ENCODE results near the gene TSHB. TPM values are rescaled to one million over a fixed set of nuclear protein-coding genes. Genes with fewer than 3 reads are reported as not detected.

The TSHB gene
- total RNA-seq, 1 donor from 2014 or later, result not detected

DNA sequence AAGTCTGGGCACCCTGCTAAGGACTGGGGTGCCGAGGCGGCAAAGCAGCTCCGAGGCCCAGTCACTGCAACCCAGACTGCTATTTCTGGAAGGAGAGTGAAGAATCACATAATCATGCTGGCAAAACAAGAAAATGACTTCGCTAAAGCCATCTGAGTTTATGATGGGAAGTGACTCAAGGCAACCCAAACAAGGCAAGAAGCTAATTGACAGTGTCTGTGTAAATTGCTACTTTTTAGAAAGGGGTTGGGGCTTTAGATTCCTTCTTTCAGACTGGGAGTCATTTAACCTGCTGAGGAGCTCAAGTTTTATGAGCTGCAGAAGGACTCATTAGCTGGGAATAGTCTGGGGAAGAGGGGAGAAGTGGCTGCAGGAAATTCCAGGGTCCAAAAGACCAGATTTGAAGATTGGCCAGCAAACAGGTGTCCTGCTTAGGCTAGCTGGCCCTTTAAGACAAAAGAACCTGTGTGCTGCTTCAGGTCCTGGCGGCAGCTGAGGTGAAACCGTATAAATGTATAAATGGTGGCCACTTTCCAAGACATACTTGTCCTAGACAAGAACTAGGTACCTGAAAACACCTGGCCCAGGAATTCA, 28.1 kb downstream of the TSHB start:
- DNase-seq, result no peak
- Histone ChIP-seq H3K4me3 (no peak overlapping the region), H3K27ac (replicated peaks) (no peak overlapping the region), H3K4me1 (peaks cover 7% of the 10 kb centered on the region), H3K9me3 (replicated peaks) (no peaks in the 10 kb centered on the region), H3K27me3 (ENCODE audit: low read depth) (no peaks in the 10 kb centered on the region), H3K36me3 (no peaks in the 10 kb centered on the region)
- intact Hi-C loops (cut with micrococcal nuclease), result loop anchor here (10.0 kb wide), 1 partner anchor 57 kb away; no protein-coding TSS in a partner anchor
- TF ChIP-seq, protein P1, sequence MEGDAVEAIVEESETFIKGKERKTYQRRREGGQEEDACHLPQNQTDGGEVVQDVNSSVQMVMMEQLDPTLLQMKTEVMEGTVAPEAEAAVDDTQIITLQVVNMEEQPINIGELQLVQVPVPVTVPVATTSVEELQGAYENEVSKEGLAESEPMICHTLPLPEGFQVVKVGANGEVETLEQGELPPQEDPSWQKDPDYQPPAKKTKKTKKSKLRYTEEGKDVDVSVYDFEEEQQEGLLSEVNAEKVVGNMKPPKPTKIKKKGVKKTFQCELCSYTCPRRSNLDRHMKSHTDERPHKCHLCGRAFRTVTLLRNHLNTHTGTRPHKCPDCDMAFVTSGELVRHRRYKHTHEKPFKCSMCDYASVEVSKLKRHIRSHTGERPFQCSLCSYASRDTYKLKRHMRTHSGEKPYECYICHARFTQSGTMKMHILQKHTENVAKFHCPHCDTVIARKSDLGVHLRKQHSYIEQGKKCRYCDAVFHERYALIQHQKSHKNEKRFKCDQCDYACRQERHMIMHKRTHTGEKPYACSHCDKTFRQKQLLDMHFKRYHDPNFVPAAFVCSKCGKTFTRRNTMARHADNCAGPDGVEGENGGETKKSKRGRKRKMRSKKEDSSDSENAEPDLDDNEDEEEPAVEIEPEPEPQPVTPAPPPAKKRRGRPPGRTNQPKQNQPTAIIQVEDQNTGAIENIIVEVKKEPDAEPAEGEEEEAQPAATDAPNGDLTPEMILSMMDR (IDR thresholded peaks at IDR 0.05; ENCODE audit: borderline replicate concordance), result no peak

DNA sequence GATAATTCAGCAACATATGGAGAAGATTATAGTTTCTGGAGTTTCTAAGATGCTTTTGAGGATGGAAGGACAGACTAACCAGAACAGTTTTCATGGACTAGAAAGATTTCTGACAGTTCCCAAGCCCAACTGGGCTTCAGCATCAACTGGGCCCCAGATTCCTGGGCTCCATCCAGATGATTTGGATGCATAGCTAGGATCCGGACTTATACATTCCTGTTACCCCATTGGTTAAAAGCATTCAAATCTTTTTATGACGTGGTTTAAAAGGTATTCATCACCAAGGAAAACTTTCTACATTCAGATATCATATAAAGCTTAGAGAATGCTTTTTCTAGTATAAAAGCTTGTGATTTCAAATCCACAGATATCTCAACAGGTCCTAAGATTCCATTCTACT, 29.7 kb downstream of the TSHB start:
- no peak overlapping the region for H3K4me3 ChIP-seq
- H3K27ac ChIP-seq (replicated peaks), result no peak overlapping the region
- DNase-seq, result no peak
- H3K36me3 ChIP-seq, result no peaks in the 10 kb centered on the region
- TF ChIP-seq, protein P1 (IDR thresholded peaks at IDR 0.05; ENCODE audit: borderline replicate concordance), result no peak
- H3K9me3 ChIP-seq (replicated peaks), result no peaks in the 10 kb centered on the region
- H3K4me1 ChIP-seq, result peaks cover 7% of the 10 kb centered on the region
- no peaks in the 10 kb centered on the region for H3K27me3 ChIP-seq (ENCODE audit: low read depth)
- intact Hi-C loops (cut with micrococcal nuclease), result loop anchor here (10.0 kb wide), 1 partner anchor 55 kb away; no protein-coding TSS in a partner anchor

DNA sequence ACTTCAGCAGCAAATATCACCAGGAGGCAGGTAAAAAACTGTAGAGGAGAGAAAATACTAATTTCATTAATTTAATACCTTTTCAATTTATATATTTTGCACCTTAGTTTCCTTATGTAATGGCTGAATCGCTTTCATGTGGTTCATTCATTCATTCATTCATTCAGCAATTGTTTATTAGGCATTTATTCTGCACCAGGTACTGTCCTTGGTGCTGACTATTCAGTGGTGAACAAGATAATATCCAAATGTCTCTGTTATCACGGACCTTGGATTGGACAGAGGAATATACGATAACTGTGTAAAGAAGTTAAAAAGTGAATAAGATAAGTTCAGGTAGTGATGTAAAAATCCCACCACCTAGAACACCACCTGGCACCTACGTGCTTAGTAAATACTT, 30.9 kb downstream of the TSHB start:
- intact Hi-C loops (cut with micrococcal nuclease), result no loop called here
- H3K27me3 ChIP-seq (ENCODE audit: low read depth), result no peaks in the 10 kb centered on the region
- no peak overlapping the region for H3K4me3 ChIP-seq
- TF ChIP-seq, protein P1 (IDR thresholded peaks at IDR 0.05; ENCODE audit: borderline replicate concordance), result no peak
- DNase-seq, result no peak
- H3K27ac ChIP-seq (replicated peaks), result no peak overlapping the region
- no peaks in the 10 kb centered on the region for H3K9me3 ChIP-seq (replicated peaks)
- no peaks in the 10 kb centered on the region for H3K36me3 ChIP-seq
- H3K4me1 ChIP-seq, result peaks cover 7% of the 10 kb centered on the region

DNA sequence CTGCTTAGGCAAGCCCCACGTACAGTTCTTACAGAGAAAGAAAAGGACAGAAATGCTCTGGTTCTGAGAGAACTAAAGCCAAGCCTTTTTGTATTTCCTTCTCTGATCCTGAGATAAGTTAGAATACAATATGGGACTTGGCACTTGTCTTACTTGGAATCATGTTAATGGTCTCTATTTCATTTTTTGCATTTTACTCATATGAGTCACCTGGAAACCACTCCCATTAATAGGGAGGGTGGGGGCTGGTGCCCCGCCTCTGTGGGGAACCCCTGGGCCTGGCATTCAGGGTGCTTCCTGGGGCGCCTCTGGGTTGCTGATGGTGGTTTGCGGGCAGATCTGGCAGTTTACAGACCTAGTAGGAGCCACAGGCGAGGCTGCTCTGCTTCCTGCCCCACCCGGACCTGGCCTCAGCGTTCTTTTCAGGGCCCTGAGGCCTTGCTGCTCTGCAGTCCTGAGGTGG, 32.9 kb downstream of the TSHB start:
- no peak overlapping the region for H3K4me3 ChIP-seq
- no peaks in the 10 kb centered on the region for H3K36me3 ChIP-seq
- H3K27ac ChIP-seq (replicated peaks), result peak overlapping the region; percentile 72
- no peaks in the 10 kb centered on the region for H3K9me3 ChIP-seq (replicated peaks)
- no peaks in the 10 kb centered on the region for H3K27me3 ChIP-seq (ENCODE audit: low read depth)
- TF ChIP-seq, protein P1 (IDR thresholded peaks at IDR 0.05; ENCODE audit: borderline replicate concordance), result no peak
- peaks cover 7% of the 10 kb centered on the region for H3K4me1 ChIP-seq
- intact Hi-C loops (cut with micrococcal nuclease), result no loop called here
- peak; percentile 42 for DNase-seq

DNA sequence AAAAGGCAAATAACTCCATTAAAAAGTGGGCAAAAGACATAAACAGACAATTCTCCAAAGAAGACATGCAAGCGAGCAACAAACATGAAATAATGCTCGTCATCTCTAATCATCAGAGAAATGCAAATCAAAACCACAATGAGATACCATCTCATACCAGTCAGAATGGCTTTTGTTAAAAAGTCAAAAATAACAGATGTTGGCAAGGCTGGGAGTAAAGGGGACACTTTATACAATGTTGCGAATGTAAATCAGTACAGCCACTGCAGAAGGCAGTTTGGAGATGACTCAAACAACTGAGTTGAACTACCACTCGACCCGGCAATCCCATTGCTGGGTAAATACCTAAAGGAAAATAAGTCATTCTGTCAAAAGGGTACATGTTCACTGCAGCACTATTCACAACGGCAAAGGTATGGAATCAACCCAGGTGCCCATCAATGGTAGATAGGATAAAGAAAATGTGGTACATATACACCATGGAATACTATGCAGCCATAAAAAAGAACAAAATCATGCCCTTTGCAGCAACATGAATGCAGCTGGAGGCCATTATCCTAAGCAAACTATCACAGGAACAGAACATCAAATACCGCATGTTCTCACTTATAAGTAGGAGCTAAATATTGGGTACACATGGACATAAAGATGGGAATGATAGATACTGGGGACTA, 33.7 kb downstream of the TSHB start:
- TF ChIP-seq, protein P1 (IDR thresholded peaks at IDR 0.05; ENCODE audit: borderline replicate concordance), result no peak

More for the DNA sequence above, 33.7 kb downstream of the TSHB start:
- Histone ChIP-seq H3K27ac (replicated peaks) (peak overlapping the region; percentile 72), H3K36me3 (no peaks in the 10 kb centered on the region), H3K4me3 (no peak overlapping the region), H3K27me3 (ENCODE audit: low read depth) (no peaks in the 10 kb centered on the region), H3K9me3 (replicated peaks) (no peaks in the 10 kb centered on the region), H3K4me1 (peaks cover 7% of the 10 kb centered on the region)
- intact Hi-C loops (cut with micrococcal nuclease), result no loop called here
- no peak for DNase-seq
